ENCODE measurements around the gene TM4SF4. TPM values are rescaled to one million over a fixed set of nuclear protein-coding genes. Genes with fewer than 3 reads are reported as not detected.

TM4SF4 gene
- total and polyA plus RNA-seq, 2 of the 8 experiments (the other 6 are each of a cell fraction or from before 2014, with no cell fraction given): not detected

GRCh38 chr3:149475451-149476060 lies 1.1 kb downstream of the TM4SF4 start (continued):
- TF ChIP-seq SP2 (IDR thresholded peaks at IDR 0.05; ENCODE audit: low read length) (no peak), BCL11A (IDR thresholded peaks at IDR 0.05; ENCODE audit: low read depth in 2 of 2, low read length in 2 of 2) (no peak), POLR2A (IDR thresholded peaks at IDR 0.05; ENCODE audit: control extremely low read depth in 1 of 2, low read depth in 2 of 2, low read length in 2 of 2) (no peak), SRF (IDR thresholded peaks at IDR 0.05; ENCODE audit: low read depth, low read length) (no peak)

Data from H1 (cell line).